Measurements from ENCODE around the gene PCDHGB2.
"Not testable (repeated sequence)": the region's sequence is repeated elsewhere in the genome, so short reads cannot be mapped to it uniquely, and the experiment has no call there.

Gene PCDHGB2

DNA sequence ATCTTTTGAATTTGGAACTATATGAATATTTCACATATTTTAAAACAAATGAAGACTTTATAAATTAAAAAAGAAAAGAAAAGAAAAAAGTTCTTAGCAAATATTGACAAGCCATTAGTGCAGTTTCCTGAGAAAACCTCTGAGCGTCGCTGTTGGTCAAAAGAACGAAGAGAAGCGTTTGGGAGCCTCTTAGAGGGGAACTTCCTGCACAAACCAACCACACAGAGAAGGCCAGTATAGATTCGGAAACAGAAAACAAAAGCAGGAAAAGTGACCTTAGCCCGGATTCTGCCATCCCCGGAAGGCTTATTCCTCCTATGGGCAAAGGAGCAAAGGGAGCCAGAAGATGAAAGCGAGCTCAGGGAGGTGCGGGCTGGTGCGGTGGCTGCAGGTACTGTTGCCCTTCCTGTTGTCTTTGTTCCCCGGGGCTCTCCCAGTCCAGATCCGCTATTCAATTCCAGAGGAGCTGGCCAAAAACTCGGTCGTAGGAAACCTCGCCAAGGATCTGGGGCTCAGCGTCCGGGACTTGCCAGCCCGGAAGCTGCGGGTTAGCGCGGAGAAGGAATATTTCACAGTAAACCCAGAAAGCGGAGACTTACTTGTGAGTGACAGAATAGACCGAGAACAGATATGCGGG, at the start of gene PCDHGB2:
TSS of gene PCDHGB2 (plus strand) at position 205 of the 637 bp plus-strand sequence. CDS start at position 347, 142 bp downstream.
- peak in 1 of 2 donors; percentile 51 for DNase-seq

GRCh38 chr5:141313711-141314110, 46.1 kb upstream of the PCDHGB2 start:
- no peak for DNase-seq

GRCh38 chr5:141316963-141317362, 42.8 kb upstream of the PCDHGB2 start:
- DNase-seq, result not testable (repeated sequence)

DNA sequence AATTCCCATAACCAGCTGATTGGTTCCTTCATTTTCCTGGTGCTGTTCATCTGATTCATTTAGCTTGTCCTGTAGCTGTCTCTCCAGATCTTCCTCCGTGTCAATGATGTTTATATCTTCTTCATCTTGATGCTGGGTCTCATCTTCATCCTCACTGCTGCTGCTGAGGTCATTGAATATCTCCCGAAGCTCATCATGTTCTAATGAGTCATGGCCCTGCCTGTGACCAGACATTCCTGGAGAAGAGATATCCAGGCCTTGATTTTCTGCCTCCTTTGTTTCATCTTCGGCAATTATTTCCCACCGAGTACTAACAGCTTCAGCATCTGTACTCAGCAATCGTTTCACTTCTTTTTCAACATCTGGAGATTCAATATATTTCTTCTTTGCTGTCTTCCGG, 40.6 kb upstream of the PCDHGB2 start:
- no peak for DNase-seq

GRCh38 chr5:141319699-141320098, 40.1 kb upstream of the PCDHGB2 start:
- DNase-seq, result no peak

- DNase-seq, result peak; percentile 94 to 95
Observed at GRCh38 chr5:141320225-141321169, 39.3 kb upstream of the PCDHGB2 start, which contains the start of gene TAF7. TSS of gene TAF7 (minus strand) at chr5:141320784. CDS start at chr5:141320044, 740 bp downstream.

DNA sequence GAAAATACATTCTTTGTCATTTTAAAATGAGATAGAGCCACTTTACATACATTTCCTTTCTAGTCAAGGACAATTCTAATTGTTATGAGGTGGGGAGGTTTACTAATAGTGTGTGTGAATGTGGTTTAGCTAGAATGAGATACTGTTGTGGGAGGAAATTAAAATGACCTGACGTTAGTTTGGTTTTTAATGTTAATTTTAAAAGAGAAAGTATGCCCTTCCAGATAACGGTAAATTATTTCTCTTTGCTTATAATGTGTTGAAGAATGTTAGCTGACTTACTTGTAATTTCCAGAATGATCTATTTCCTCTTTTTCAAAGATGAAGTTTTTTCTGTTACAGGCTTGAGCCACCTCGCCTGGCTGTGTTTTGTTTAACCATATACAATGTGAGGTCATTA, 37.5 kb upstream of the PCDHGB2 start:
- DNase-seq, result no peak

- peak; percentile 69 to 77 for DNase-seq
Observed at GRCh38 chr5:141326088-141326854, 33.5 kb upstream of the PCDHGB2 start.

DNA sequence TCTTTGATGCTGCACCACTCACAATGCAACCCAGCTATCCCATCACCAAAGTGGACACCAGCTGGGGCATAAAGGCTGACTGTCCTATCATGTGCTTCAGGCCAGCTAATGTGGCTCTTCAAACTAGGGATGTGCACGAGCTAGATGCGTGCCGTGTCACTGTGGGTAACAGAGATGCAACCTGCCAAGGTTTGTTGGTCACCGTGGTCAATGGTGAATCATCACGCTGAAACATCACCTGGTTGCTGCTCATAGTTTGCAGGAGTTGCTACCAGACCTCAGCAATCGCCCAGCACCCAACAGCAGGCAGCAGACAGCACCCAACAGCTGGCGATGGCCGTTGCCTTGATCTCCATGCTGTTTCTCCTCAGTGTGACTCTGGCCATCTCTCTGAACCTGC, 31.6 kb upstream of the PCDHGB2 start:
- no peak for DNase-seq

- DNase-seq, result peak in 1 of 2 donors; percentile 35
Observed at GRCh38 chr5:141330299-141331080, 29.3 kb upstream of the PCDHGB2 start, which contains the start of gene PCDHGA1. TSS of gene PCDHGA1 (plus strand) at chr5:141330514.

- not testable (repeated sequence) for DNase-seq
Observed at GRCh38 chr5:141332571-141332970, 27.2 kb upstream of the PCDHGB2 start.

DNA sequence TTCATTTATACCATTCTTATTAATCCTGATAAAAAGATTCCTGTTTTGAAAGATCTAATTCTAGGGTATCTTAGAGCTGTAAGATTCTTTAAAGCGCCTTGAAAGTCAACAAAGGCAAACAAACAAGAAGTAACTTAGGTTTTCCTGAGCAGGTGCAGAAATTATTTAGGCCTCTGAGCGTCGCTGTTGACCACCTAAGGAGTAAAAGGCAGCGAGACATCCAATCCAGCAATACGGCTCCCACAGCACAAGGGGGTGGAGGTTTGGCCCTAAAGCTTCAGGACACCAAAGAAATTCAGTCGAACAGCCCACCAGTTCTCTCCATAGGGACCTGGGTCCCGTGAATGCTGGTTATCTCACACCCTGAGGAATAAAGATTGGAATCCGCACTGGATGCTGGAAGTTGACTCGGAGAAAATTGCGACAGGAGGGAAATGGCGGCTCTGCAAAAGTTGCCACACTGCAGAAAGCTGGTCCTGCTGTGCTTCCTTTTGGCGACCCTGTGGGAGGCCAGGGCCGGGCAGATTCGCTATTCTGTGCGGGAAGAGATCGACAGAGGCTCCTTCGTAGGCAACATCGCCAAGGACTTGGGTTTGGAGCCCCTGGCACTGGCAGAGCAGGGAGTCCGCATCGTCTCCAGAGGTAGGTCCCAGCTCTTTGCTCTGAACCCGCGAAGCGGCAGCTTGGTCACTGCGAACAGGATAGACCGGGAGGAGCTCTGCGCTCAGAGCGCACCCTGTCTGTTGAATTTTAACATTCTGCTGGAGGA, 21.1 kb upstream of the PCDHGB2 start, which contains the start of gene PCDHGA2:
TSS of gene PCDHGA2 (plus strand) at position 223 of the 769 bp plus-strand sequence.
- DNase-seq, result no peak

DNA sequence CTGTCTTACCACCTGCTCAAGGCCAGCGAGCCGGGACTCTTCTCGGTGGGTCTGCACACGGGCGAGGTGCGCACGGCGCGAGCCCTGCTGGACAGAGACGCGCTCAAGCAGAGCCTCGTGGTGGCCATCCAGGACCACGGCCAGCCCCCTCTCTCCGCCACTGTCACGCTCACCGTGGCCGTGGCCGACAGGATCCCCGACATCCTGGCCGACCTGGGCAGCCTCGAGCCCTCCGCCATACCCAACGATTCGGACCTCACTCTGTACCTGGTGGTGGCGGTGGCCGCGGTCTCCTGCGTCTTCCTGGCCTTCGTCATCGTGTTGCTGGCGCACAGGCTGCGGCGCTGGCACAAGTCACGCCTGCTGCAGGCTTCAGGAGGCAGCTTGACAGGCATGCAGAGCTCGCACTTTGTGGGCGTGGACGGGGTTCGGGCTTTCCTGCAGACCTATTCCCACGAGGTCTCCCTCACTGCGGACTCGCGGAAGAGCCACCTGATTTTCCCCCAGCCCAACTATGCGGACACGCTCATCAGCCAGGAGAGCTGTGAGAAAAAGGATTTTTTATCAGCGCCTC, 18.9 kb upstream of the PCDHGB2 start:
- DNase-seq, result not testable (repeated sequence)

GRCh38 chr5:141342773-141343172, 17.0 kb upstream of the PCDHGB2 start:
- no peak for DNase-seq

- DNase-seq, result peak in 1 of 2 donors; percentile 20
Observed at GRCh38 chr5:141343242-141343952, 16.4 kb upstream of the PCDHGB2 start, which contains the start of gene PCDHGA3. TSS of gene PCDHGA3 (plus strand) at chr5:141343829. CDS start at chr5:141344034, 205 bp downstream.

- no peak for DNase-seq
Observed at GRCh38 chr5:141343953-141344463, 15.8 kb upstream of the PCDHGB2 start.

GRCh38 chr5:141345327-141345726, 14.5 kb upstream of the PCDHGB2 start:
- DNase-seq, result no peak

DNA sequence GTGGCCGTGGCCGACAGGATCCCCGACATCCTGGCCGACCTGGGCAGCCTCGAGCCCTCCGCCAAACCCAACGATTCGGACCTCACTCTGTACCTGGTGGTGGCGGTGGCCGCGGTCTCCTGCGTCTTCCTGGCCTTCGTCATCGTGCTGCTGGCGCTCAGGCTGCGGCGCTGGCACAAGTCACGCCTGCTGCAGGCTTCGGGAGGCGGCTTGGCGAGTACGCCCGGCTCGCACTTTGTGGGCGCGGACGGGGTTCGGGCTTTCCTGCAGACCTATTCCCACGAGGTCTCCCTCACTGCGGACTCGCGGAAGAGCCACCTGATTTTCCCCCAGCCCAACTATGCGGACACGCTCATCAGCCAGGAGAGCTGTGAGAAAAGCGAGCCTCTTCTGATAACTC, 13.8 kb upstream of the PCDHGB2 start:
- not testable (repeated sequence) for DNase-seq

DNA sequence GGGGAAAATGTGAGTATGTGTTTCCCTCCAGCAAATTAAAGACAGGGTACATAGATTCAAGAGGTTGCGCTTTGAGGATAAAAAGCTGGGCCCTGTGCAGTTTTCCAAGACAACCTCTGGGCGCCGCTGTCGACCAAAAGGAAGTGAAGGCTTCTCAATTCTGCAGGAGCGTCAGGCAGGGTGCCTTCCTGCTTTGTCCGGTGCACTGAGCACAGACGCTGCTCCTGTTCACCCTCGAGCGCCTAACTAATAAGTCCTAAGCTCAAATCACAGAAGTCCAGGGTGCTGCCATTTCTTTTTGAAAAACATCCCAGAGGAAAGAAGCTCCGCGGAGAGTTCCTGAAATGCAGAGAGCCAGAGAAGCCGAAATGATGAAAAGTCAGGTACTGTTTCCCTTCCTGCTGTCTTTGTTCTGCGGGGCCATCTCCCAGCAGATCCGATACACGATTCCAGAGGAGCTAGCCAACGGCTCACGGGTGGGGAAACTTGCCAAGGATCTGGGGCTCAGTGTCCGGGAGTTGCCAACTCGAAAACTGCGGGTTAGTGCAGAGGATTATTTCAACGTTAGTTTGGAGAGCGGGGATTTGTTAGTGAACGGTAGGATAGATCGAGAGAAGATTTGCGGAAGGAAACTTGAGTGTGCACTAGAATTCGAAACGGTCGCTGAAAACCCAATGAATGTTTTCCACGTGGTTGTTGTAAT, 9.7 kb upstream of the PCDHGB2 start, which contains the start of gene PCDHGB1:
TSS of gene PCDHGB1 (plus strand) at position 183 of the 703 bp plus-strand sequence. CDS start at position 345, 162 bp downstream.
- peak; percentile 22 to 49 for DNase-seq
